Activated T-cell treated with anti-CD3 and anti-CD28 coated beads for 48 hours (primary cell): ENCODE measurements around the gene RIPPLY1.
"Not testable (repeated sequence)": the region's sequence is repeated elsewhere in the genome, so short reads cannot be mapped to it uniquely, and the experiment has no call there.

ENCODE experiments used
- DNase-seq: peaks from one replicate; pipeline ENCODE4 v3.0.0-alpha.2; 2020; ENCODE audit warnings: low read depth

Gene RIPPLY1

DNA sequence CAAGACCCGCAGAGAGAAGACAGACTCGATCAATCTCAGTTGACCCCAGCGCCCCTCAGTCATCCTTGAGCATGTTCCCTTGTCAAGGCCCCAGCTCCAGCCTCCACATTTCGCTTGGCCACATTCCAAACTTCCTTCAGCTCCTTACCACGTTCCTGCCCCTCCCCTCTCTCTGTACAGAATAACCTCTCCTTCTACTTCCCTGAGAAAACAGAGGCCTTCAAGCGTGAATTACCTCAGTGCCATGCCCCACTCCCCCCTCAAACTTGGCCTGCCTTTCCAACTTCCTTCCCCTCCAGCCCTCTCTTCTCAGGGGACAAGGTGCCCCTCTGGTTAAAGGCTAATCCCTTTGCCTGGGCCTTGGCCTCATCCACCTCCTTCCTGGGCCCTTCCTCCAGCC is 3.2 kb upstream of the RIPPLY1 start:
- DNase-seq: no peak

DNA sequence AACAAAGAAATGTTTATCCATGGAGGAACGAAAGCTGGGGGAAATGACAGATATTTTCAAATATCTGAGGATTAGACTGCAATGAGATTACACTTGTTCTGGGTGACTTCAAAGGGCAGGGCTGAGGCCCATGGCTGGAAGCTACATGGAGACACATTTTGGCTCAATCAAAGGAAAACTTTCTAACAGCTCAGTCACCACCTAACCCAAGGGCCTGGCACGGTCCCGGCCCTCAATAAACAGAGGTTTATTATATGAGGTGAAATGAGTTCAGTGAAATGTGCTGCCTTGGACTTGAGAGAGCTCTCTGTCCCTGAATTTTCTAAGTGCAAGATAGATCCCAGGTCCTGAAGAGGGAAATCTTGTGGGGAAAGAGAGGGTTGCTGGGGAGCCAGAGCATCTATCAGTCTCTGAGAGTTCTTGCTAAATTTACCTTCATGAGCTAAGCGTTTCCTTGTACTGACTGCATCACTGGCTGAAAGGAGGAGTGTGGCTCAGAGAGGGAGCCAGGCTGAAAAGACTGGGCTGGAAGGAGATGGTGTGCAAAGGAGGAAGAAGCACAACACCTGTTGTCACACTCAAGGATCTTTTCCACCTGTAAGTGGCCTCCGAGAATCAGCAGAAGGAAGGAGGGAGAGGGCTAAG is 2.0 kb upstream of the RIPPLY1 start:
- no peak for DNase-seq

DNA sequence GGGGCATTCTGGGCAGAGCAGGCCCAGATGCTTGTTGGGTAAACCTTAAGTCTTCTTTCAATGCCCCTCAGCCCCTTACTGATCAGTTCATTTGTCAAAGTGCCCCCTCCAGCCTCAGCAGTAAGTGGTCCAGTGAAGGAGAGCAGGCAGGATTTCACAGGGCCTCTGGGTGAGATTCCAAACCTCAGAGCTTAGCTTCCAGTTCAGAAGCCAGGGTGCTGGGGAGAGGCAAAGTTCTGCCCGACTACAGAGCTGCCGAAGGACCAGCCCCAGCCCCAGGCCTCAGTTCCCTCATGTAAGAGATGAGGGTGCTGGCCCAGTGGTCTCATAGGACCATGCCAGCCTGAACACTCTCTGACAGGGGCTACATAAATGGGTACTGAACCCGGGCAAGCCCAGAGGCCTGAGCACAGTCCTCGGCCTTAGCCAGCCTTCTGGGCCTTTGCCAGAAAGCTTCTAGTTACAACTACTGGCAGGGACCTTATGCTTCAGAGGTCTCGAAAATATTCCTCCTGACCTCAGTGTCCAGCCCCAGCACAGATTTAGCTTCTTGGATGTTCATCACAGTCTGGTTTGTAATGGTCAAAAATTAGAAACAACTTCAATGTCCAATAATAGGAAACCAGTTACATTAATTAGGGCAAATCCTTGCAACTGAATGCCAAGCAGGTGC is 851 bp upstream of the RIPPLY1 start:
- no peak for DNase-seq

DNA sequence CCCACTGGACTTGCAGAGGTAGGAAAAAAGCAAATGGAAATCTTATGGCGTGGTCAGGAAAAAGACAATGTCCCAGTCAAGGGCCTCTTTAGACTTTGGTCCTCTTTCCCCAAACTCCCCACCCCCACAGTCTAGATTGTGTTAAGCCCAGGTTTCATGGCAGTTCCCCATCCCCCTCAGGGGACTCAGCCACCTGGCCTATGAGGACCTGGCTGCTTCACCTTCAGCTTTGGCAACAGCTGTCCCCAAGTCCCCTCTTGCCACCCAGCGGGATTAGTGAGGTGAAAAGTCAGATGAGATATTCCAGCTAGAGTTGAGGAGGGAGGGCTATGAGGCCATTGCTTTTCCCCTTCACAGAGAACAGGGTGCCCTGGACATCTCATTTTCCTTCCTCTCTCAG is 457 bp downstream of the RIPPLY1 start:
- DNase-seq: no peak

DNA sequence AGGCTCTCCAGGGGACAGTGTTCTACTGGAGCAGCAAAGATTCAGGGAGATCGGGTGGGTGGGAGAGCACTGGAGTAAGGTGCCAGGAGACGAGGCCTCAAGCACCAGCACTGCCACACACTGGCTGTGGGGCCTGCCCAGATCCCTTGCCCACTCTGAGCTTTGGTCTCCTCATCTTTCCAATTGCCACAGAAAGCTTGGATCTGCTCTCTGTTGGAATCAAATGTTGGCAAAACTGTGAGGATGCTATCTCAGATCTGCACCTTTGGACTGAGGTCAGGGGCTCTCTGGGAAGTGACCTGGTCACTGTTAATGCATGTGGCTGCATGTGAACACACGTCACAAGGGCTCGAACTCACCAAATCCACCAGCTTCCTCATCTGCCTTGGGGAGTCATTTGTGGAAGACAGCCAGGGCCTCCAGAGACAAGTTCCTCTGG is 1.3 kb downstream of the RIPPLY1 start:
- no peak for DNase-seq

DNA sequence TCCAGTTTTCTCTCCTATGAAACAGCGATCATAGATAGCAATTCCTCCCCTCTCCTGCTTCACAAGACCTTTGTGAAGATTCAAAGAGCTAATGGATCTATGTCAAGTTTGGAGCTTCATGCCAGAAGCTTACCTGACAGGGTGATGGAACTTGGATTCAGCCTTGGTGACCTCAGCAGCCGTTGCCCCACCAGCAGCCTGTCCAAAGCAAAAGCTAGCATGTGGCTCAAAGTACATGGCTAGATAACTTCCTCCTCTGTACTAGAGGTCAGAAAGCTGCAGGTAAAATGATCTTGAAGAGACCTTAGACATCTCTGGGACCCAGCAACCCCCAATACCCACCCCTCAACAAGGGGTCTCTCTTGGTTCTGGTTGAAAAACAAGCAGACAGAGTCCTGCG is 1.8 kb downstream of the RIPPLY1 start:
- DNase-seq: no peak

DNA sequence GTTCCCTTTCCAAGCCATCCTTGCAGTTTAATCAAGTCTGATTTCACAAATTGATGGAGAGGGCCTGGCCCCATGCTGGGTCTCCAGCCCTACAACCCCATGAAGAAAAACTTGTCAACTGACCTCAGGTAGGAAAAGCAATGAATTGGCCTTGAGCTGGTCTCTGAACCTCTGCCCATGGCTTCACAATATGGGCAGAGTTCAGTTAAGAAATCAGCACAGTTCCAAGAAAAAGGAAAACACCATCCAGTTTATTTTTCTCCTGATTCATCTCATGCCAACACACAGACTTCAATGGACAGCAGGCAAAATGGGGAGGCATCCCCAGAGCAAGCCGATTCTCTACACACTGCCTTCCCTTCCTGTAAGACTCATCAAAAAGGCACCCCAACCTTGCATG is 3.3 kb downstream of the RIPPLY1 start:
- no peak for DNase-seq

DNA sequence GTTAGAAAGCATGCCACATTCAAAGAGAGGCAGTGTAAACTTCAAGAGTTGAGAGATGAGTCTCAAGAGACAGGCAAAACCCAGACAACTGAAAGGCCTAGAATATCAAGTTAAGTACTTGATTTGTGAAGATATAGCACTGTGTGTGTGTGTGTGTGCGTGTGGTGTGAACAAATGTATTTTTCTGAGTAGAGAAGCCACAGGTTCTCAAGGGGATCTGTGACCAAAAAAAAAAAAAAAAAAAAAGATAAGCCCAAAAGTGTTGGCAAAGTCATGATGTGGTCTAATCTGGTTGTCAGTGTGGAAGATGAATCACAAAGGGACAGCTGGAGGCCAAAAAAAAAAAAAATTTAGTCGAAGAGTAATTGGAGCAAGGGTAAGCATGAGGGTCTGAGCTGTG is 3.9 kb downstream of the RIPPLY1 start:
- DNase-seq: no peak

DNA sequence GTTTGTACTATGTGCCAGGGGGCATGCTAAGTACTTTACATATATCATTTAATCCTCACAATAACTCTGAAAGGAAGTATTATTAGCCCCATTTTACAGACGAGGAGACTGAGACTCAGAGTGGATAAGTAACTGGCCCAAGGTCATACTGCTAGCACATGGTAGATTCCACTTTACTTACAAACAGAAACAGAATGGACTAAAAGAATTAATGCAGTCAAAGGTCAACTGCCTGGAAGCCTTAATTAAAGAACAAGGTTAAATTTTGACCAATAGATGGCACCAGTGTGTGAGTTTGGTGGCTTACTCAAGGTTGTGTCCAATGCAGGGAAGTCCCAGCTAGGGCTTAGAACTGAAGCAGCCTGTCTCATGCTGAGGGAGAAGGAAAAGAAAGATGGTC is 4.7 kb downstream of the RIPPLY1 start:
- DNase-seq: no peak

DNA sequence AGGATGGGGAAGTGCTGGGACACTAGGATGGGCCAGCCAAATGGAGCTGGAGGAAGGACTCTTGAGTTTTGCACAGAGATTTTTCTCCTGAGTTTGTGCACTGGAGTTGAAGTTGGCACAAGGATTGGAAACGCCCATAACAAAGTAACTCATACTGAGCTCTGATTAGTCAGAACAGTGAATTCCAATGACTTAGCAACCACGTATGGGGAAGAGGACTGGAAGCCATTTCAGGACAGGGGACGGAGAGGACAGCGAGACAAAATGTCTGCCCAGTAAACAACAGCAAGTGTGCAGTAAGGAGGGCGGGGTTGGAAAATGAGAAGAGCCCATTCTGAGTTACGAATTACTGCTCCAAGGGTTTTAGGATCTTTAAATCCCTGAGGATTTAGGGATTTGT is 5.9 kb downstream of the RIPPLY1 start:
- no peak for DNase-seq

DNA sequence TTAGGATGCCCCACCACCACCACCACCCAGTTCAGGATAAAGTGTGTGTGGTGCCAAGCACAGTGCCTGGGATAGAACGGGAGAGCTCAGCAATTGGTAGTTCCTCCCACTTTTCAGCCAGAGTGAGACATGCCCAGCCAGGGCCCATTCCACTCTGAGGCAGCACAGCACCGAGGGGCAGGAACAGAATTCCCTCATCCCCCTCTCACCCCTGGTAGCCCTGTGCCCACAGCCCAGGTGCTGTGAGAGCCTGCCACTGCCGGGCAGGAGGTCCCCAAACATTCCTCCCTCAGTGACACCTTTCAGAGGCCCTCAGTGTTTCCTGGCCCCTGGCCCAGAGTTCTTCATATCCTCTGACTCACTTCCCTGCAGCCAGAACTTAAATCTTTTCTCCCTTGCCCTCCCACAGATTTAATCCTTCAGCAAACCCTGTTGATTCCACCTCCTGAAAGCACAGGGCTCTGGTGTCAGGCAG is 8.1 kb downstream of the RIPPLY1 start:
- no peak for DNase-seq

DNA sequence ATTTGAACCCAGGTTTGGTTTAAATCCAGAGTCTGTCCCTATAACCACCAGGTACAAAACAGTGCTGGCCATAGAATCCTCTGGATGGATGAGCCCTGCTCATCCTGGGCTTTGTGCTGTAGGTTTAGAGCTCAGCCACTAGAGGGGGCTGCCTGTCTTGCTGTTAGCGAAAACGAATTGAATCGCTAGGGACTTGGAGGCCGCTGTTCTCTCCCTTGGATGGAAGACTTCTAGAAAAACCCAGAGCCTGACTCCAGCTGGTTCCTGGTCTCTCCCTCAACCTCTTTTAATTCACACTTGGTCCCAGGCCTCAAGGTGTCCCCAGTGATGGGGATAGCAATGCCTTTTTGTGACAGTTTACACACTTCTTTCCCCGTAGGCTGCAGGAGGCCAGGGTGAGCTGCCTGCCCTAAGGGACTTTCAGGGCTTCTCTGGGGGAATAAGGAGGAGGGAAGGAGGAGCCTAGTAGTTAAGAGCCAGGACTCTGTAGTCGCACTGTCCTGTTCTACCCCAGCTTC is 8.7 kb downstream of the RIPPLY1 start:
- DNase-seq: peak; percentile 21

DNA sequence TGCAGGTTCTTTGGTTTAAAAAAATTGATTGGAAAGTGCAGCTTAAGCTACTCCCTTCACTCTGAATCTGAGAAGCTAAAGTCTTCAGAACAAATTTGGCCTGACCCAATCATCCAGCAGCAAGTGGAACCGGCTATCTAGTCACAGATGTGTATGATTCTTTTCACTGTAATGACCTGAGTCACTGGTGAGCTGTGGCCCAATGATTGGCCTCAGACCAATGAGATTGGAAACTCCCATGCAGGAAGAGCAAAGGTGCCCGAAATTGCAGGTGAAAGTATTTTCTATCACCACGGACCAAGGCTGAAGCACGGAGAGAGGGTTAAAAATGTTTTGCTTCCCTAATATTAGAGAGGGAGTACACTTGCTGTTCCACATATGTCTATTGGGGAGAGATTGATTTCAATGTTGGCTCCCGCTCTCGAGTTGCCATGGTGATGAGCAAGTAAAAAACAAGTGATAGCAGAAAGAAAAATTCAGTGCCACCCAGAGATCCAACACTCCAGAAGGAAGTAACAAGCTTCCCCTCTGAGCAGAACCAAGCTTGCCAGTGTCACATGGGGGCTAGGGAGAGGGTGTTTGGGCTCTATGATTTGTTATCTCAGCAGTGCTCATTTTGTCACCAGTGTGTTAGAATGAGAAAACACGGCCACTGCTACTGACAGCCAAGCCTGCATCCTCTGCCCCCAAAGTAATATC is 11.2 kb downstream of the RIPPLY1 start:
- no peak for DNase-seq

DNA sequence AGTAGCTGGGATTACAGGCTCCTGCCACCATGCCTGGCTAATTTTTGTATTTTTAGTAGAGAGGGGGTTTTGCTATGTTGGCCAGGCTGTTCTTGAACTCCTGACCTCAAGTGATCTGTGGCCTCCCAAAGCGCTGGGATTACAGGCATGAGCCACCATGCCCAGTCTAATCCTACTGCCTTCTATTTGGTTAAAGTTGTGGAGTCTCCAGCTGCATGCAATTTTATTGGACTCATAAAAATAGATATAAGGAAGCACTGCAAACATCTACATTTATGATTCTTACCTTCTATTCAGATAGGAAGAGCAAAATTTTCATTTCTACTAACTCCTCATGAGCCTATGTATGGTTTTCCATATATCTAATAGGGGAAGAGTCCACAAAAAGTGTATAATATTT is 13.7 kb downstream of the RIPPLY1 start:
- DNase-seq: no peak

DNA sequence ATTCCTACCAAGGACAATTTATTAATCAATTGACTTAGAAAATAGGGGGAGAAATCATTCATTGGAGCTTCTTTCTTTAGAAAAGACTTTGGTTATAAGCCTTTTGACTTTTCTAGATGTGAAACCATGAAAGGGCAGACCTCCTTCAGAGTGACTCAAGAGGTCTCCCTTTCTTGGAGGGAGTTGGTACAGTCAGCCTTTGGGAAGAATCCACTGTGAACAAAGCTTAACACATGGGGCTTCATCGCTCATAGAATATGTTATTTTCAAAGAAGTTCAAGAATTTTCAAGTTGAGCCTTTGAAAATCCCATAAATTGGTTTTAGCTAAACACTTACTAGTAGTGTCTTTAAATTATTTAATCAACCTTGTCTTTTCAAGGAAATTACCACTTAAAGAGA is 28.0 kb downstream of the RIPPLY1 start:
- no peak for DNase-seq

DNA sequence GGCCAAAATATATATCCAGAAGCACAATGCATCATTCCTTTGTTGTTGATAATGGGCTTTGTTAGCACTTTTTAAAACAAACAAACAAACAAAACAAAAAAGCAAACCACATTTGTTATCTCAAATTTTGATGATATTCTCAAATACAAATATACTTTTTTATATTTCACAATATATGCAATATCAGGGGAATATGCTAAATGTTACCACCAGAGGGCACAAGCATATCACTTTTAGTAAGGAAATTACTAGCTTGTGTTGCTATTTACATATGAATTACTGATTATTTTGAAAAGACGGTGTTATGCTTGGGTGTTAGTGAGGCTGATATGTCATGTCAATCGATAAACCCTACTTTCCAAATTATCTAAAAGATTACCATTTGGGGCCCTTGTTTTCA is 29.1 kb downstream of the RIPPLY1 start:
- DNase-seq: no peak

DNA sequence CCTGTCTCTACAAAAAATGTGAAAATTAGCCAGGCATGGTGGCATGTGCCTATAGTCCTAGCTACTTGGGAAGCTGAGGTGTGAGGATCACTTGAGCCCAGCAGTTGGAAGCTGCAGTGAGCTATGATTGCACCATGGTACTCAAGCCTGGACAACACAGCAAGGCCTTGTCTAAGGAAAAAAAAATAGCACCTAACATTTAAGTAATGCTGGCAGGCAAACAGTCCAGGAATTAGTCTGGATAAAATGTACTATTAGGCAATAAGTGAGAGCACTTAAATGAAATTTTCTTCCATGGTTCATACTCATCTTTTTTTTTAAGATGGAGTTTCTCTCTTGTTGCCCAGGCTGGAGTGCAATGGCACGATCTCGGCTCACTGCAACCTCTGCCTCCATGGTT is 30.3 kb downstream of the RIPPLY1 start:
- not testable (repeated sequence) for DNase-seq

DNA sequence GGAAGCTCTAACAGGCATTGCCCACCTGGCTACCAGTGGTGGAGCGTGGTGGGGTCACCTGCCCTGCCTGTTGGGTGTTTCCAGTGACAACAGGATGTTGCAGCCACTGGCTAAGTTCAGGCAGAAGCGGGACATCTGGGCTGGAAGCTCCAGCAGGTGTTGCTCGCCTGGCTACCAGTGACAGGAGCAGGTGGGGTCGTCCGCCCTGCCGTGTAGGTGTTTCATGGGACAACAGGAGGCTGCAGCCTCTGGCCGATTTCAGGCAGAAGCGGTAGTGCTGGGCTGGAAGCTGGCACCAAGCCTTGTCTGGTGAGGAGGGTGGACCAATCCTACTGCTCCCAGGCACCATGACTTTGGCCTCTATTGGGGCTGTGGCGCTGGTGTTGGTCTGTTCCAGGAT is 39.4 kb downstream of the RIPPLY1 start:
- no peak for DNase-seq

DNA sequence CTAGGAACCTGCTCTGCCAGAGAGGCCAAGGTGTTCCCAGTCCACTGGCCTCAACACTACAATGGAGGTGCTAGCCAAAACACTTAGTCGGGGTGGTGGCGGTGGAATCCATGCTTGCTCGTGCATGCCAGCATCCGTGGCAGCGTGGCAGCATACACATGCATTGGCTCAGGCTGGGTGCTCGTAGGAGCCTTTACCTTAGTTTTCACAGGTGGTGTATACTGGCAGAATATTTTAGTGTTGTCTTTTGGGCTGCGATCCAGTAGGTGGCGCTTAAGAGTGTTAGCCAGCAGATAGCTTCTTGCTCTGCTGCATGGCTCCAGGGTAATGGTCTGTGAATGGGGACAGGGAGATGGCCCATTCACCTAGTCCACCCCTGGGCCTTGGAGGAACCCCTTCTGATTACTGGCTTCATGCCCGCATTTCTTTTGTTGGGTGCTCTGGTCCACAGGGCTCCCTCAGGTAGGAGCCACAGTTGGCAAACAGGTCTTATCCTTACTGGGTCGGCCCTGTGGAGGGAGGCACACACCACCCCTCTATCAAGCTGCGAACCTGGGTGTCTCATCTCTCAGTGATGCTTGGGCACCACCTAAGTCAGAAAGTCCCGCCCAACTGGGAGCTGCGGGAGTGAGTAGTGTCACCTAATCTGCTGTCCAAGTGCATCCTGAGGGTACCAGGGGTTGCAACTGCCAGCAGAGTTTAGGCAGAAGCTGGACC is 40.0 kb downstream of the RIPPLY1 start:
- no peak for DNase-seq
